ENCODE data around the gene SLC51A. TPM values are rescaled to one million over a fixed set of nuclear protein-coding genes. Genes with fewer than 3 reads are reported as not detected.
"Not testable (repeated sequence)": the region's sequence is repeated elsewhere in the genome, so short reads cannot be mapped to it uniquely, and the experiment has no call there.

Gene SLC51A
- not detected in 2 replicates for total RNA-seq

DNA sequence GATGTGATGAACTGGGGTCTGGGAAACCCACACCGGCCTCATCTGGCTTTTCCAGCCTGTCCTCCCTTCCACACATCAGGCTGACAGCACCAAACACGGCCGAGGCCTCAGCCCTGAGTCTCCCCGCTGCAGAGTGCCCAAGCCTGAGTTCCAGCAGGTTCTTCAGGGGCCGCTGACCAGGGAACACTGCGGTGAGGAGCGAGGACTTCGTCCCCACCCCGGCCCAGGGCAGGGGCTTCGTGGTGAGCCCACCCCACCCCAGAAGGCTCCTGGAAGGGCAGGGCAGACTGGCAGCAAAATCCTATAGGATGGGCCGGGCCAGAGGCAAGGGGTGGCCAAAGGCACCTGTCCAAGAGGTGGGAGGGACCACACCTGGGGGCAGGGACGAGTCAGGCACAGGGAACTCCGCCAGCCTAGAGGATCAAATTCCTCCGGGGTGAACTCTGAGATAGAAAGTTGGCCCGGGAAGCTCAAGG is at the start of gene SLC51A:
SLC51A (plus strand) TSS at position 446 of the 476 bp plus-strand sequence. CDS start 179 bp downstream, outside the sequence.
- intact Hi-C loops (cut with micrococcal nuclease): no loop called here

DNA sequence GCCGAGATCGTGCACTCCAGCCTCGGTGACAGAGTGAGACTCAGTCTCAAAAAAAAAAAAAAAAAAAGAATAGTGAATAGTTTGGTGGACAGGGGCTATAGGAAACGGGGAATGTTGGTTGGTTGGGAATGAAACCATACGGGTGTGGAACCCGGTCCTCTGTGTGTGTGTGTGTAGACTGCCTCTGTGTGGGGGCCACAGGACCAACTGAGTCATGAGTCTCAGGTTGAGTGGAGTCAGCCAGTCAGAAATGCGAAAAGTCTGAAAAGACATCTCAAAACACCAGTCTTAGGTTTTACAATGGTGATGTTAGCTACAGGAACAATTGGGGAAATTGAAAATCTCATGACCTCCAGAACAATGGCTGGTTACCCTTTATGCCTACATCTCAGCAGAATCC is 49.6 kb upstream of the SLC51A start:
- intact Hi-C loops (cut with micrococcal nuclease): no loop called here

DNA sequence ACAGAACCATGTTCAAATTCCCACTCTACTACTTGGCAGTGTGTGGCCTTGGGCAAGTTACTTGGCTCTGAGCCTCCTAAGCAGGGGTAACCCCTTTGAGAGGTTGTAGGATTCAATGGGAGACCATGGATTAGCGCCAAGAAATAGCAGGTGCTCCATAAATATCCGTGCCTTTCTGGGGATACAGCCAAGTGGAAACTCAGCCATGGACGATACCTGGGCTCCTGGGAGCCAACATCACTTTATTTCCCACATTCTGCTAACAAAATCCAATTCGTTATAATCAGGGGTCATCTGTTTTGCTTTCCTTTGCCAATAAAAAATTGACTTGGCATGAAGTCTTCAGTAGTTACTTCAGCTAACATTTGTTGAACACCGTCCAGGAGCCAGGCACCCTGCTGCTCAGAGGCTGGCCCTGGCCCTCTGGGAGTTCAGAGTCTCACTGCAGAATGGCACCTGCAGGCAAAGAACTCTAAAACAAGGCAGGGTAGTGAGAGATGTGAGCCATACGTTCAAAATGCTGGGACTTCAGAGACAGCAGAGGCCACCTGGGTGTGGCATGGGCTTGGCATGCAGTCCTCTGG is 47.4 kb upstream of the SLC51A start:
- intact Hi-C loops (cut with micrococcal nuclease): no loop called here

DNA sequence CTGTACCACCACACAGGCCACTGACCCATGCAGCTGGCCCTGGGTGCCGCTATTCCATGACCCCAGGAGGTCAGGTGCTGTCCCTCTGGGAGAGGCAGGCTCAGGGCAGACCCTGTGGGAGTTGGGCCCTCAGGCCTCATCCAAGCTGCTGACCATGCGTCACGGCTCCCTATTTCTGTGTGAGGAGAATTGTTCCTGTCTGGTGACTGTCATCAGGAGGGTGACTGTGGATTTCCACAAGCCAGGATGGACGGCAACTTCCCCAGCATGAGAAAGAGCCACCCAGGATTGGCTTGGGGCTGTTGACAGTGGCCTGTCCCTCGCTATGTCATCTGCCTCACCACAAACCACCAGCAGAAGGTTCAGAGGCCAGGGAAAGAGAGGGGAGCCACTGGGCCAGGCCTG is 46.5 kb upstream of the SLC51A start:
- intact Hi-C loops (cut with micrococcal nuclease): no loop called here

DNA sequence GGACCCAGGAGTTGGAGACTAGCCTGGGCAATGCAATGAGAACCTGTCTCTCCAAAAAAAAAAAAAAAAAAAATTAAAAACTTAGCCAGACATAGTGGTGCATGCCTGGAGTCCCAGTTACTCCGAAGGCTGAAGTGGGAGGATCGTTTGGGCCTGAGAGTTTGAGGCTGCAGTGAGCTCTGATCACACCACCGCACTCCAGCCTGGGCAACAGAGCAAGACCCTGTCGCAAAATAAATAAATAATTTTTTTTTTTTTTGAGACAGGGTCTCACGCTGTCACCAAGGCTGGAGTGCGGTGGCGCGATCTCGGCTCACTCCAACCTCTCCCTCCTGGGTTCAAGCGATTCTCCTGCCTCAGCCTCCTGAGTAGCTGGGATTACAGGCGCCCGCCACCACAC is 46.0 kb upstream of the SLC51A start:
- intact Hi-C loops (cut with micrococcal nuclease): not testable (repeated sequence)

DNA sequence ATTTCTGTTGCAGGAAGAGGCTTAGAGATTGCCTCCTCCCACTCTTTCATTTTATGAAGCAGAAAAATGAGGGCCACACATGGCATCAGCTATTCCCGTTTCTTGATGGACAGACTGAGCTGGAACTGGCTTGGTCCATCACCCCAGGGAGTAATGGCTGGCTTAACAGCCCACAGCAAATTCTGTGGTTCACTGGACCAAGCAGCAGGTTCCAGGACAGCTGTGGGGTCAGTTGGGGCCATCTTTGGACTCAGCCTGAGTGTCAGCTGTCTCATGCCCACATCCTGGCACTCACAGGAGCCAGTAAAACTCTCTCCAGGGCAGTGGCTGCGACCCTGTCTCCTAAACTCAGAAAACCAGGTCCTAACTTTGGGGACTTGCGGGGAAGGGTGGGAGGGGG is 41.7 kb upstream of the SLC51A start:
- intact Hi-C loops (cut with micrococcal nuclease): no loop called here

DNA sequence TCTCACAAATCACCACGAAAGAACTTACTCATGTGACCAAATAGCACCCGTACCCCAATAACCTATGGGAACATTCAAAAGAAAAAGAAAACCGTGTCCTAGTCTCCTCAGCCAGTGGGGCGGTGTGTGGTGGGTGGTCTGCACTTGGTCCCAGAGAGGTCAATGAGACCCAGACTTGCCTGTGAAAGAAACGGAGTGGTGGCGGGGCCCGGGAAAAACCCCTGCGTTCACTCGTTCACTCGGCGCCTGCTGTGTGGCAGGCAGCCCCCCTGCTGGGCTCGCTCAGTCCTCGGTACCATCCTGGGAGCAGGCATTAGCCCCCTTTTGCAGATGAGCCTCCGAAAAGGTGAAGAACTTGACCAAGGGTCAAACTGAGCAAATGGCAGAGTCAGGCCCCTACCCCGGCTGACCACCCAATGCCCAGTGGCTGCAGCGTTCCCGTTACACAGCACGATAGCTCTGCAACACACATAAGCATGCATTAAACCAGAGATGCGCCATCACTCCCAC is 41.2 kb upstream of the SLC51A start:
- intact Hi-C loops (cut with micrococcal nuclease): no loop called here

DNA sequence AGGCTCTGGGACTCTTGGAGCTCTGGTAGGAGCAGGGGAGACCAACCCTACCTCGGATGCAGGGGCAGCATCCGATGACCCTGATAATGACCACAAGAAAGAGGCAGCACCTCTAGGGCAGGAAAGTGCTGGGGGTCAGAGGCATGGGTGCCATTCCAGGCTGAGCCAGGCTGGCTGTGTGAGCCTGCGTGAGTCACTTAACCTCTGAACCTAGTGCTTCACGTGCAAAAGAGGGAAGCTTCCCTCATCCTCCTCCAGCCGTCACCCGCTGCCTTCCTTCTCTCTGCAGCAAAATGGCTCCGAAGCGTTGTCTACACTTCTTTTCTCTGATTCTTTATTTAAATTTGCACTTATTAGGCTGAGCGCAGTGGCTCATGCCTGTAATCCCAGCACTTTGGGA is 40.6 kb upstream of the SLC51A start:
- intact Hi-C loops (cut with micrococcal nuclease): no loop called here

DNA sequence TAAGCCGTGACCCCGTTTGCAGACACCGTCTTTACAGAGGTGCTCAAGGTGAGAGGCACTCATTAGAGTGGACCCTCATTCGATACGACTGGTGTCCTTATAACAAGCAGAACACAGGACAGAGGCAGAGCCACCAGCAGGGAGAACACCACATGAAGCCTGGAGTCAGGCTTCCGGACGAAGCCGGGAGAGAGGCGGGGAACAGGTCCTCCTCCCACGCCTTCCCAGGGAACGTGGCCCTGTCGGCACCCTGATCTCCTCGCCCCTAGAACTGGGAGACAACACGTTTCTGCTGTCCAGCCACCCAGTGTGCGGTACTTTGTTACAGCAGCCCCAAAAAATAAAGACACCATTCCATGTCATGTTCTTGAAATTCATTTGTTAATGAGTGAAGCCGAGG is 38.8 kb upstream of the SLC51A start:
- intact Hi-C loops (cut with micrococcal nuclease): no loop called here

DNA sequence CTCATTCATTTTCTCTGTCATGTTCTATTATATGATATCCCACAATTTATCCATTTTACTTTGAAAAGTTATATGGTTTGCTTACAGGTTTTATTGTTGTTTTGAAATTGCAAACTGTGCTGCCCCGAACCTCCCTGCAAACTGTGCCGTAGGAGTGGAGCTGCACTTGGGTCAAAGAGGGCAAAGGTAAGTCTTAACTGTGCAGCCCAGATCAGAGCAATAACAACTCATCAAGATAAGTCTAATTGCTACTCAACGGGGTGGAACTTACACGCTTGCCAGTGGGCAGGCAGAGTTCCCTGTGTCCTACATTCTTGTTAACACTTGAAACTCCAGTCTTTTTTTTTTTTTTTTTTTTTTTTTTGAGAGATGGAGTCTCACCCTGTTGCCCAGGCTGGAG is 38.4 kb upstream of the SLC51A start:
- intact Hi-C loops (cut with micrococcal nuclease): loop anchor here (2.0 kb wide), 1 partner anchor 17 kb away; no protein-coding TSS in a partner anchor

DNA sequence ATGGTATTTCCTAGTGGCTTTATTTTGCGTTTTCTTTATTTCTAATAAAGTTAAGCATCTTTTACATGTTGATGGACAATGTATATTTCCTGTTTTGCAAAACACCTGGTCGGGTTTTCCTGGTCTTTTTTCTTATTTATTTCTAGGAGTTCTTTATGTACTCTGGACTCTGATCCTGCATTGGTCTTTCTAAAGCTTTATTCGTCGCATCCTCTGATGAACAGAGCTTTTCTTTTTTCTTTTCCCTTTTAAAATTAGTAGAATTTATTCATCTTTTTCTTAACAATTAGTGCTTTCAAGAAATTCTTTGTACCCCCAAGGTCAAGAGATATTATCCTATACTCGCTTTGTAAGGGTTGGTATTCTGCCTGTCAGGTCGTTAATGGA is 37.3 kb upstream of the SLC51A start:
- intact Hi-C loops (cut with micrococcal nuclease): loop anchor here (1.0 to 2.0 kb wide), 2 partner anchors 18 to 97 kb away; partner anchors contain the start of gene TFRC

DNA sequence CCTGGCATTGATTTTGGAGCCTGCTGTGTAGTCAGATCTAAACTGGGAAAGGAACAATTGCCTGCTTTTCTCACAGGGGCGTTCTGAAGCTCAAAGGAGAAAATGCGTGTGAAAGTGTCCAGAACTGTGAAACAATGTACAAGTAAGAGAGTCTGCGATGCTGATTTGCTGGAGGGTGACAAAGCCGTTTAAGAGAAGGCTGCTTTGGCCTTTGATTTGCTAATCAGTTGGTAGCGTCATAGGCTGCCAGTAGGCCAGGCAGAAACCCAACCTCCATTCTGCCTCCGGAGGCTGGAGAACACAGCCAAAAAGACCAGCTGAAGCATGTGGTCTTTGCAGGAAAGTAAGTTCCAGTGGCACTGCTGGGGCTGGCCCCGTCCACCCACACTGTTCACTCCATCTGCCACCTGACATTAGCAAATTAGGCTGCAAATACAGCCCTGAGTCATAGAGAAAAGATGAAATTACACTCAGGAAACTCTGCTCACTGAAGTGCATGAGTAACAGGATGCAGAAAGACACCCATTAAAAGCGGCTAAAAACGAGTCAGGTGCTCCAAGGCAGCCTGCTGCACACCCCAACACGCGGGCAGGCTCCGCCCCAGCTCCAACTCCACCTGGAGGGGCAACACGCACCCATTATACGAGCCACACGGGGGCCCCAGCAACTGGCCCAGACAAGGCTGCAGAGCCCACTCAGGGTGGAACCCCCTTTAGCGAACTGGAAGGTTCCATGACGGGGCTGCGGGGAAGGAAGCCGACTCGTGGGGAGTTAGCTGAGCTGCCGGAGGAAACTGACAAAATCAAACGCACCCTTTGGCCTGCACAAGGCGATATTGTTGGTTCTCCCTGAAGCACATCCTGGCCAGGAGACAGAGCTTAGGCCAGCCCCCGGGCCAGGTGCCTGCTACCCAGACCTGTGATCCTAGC is 36.7 kb upstream of the SLC51A start:
- intact Hi-C loops (cut with micrococcal nuclease): loop anchor here (1.0 to 5.0 kb wide), 4 partner anchors 19 to 453 kb away; partner anchors contain the start of gene TFRC

DNA sequence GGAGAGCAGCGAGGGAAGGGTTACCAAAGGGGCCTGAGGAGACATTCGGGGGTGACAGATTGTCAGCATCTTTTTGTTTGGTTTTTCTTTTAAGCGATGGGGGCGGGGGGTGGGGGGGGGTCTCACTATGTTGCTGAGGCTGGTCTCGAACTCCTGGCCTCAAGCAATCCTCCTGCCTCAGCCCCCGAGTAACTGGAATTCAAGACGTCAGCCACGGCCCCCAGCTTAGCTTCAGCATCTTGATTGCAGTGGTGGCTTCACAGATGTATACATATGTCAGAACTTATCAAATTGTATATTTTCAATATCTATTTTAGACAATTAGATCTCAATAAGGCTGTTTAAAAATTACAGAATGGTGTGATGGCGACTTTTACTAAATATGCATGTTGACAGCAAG is 36.0 kb upstream of the SLC51A start:
- intact Hi-C loops (cut with micrococcal nuclease): loop anchor here (2.0 to 5.0 kb wide), 2 partner anchors 53 to 452 kb away; no protein-coding TSS in a partner anchor

DNA sequence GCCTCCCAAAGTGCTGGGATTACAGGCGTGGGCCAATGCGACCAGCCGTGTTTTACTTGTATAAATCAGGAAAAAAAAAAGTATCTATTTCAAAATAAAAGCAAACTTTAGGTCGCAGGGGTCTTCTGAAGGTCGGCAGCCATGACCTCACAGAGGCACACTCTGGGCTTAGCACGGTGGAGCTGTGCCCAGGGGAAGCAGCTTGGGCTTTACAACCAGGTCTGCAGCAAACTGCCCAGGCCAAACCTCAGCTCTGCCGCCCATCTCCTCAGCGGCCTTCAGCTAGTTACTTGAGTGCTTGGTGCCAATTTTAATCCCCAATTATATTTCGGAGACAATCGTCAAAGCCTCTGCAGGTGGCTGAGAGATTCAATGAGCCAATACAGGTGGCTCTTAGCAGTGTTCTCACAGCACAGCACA is 35.2 kb upstream of the SLC51A start:
- intact Hi-C loops (cut with micrococcal nuclease): loop anchor here (2.0 to 5.0 kb wide), 2 partner anchors 54 to 452 kb away; no protein-coding TSS in a partner anchor

DNA sequence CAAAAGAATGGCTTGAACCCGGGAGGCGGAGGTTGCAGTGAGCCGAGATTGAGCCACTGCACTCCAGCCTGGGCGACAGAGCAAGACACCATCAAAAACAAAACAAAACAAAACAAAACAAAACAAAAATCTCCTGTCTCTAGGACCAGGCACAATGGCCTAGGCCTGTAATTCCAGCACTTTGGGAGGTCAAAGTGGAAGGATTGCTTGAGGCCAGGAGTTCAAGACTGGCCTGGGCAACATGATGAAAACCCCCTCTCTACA is 32.2 kb upstream of the SLC51A start:
- intact Hi-C loops (cut with micrococcal nuclease): loop anchor here (5.0 kb wide), 1 partner anchor 57 kb away; no protein-coding TSS in a partner anchor

DNA sequence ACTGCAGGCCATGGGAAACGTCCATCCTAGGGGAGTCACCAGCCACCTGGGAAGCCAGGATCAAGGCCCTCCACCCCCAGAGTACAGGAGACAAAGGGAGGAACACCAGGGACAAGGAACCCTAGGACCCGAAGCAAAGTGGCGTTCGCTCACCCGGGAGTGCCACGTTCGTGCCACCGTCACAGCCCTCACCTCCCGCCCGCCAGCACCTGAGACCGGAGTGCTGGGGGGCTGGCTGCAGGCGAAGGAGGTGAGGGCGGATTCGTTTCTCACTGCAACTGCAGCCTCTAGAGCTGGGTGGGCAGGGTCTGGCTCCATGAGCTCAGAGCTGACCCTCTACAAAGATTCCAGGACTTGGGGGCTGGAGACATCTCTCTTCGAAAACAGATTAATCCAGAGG is 31.5 kb upstream of the SLC51A start:
- intact Hi-C loops (cut with micrococcal nuclease): loop anchor here (5.0 kb wide), 1 partner anchor 58 kb away; no protein-coding TSS in a partner anchor

DNA sequence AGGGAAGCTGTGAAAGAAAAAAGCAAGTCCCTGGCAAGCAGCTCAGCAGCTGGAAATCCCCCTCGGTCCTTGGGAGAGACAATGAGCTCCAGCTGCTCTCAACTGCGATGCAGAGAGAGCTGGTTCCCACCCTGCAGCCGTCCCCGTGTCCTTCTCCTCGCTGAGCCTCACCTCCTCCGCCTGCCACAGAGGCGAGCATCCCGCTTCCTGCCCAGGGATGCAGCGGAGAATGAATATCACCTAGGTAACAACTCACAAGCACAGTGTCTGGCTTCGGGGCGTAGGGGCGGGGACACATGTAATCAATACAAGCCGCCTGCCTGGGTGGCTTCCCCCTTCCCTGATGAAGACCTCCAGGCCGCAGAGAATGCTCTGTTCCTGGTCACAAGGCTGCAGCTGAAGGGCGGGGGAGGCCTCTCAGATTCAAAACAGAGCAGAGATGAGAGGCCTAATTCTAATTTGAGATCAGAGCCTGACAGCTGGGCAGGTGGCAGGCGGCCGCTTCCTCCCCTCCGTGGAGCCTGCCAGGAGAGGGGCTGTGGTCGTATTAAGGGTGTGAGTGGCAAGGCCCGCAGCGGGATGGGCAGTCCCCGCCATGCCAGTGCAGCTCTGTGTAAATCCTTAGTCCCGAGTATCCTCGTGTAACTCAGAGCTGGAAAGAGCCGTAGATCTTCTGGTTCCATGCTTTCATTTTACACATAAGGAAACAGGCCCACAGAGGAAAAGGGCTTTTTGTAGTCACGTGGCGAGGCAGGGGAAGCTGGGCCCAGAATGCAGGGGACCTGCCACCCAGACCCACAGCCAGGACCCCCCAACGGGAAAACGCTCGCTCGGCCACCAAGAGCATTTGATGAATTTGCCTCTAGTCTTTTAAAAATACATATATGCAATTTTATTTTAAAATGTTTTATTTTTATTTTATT is 29.4 kb upstream of the SLC51A start:
- intact Hi-C loops (cut with micrococcal nuclease): no loop called here

DNA sequence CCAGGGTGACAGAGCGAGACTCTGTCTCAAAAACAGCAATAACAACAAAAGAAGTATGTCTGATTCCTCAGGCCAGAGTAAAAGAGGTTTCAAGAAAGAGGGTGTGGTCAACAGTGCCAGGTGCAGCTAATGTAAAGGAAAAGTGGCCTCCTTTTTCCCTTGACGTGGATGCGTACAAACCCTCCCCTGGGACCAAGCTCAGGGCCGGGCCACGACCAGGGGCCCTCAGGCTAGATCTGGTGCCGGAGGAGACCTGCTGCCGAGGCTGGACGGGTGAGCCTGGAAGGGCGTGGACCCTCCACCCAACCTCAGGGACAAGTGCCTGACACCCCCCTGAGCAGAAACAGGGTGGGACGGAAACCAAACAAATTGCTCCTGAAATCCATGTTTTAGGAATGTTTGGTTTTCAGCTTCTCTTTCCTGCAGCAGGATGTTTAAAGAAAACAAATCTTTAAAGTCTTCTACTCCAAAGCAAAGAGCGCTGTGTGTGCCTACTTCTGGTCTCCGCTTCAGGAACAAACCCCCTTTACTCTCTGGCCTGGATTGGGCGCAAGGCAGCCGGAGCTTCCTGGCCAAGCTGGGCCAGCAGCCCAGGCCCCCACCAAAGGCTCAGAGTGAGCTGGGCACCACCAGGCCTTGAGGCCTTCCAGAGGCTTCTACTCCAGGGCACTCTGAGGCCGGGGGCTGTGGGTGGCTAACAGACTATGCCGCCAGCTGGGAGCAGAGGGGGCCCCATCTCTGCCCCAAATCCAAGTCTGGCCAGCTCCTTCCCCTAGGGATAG is 26.6 kb upstream of the SLC51A start:
- intact Hi-C loops (cut with micrococcal nuclease): loop anchor here (10.0 kb wide), 1 partner anchor 445 kb away; no protein-coding TSS in a partner anchor

DNA sequence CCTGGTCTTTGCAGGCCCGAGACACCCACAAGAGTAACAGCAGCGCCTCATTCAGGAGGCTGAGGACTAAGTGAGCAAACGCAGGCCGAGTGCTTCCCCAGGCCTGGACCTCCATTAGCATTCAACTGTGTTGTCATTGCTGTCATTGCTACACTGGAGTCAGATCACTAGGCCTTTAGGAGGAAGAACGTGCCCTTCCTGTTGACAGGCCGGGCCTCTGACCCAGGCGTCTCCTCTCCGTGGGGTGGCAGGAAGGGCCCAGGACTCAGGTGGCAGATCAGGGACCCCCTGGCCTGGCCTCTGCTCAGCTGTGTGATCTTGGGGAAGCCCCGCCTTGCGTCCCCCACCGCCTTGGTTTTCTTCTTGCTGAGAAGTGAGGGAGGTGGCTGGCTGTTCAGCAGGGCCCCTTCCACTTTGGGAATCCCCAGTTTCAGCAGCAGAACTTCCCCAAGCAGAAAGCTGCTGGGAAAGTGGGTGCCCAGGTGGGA is 24.3 kb upstream of the SLC51A start:
- intact Hi-C loops (cut with micrococcal nuclease): loop anchor here (1.0 to 10.0 kb wide), 3 partner anchors 10 to 447 kb away; no protein-coding TSS in a partner anchor
